HCT116 (cell line): ENCODE measurements around the gene TRIM72. TPM values are rescaled to one million over a fixed set of nuclear protein-coding genes. Genes with fewer than 3 reads are reported as not detected.

Source experiments
- ATAC-seq: fragments of 200-7000 bp; cut with Tn5 transposase; 2 replicates; pipeline ENCODE4 v1.9.1; 2020; ENCODE audit warnings: mild to moderate bottlenecking, moderate library complexity
- BruUV-seq: library from RNA; stranded (reverse); fragments of 400-500 nt; replicated peaks from 2 replicates; lab custom pipeline; 2021; lab: Mats Ljungman, UMichigan
- CTCF ChIA-PET: fragments of 300-600 bp; sonication (Branson Sonifier 250); formaldehyde crosslinking; loops from one replicate; lab custom pipeline; 2021; ENCODE audit warnings: antibody characterized with exemption; lab: Charles Lee
- POLR2A ChIA-PET: fragments of 300-600, 350-600 bp; sonication (Branson Sonifier 250); formaldehyde crosslinking; loops from one replicate; lab custom pipeline; 2021; ENCODE audit warnings: antibody characterized with exemption; lab: Charles Lee
- RAD21 ChIA-PET, 2 experiments: fragments of 300-600 bp; sonication (Branson Sonifier 250); formaldehyde crosslinking; loops; one replicate each; lab custom pipeline; 2023; ENCODE audit warnings: low total read pairs in 2 of 2; ENCODE audit not compliant: uncharacterized antibody in 2 of 2, unreplicated experiment in 2 of 2, low non-redundant PET in 1 of 2; lab: Charles Lee
- DNase-seq: peaks from one replicate; pipeline ENCODE4 v3.0.0-alpha.2; 2010; ENCODE audit warnings: low read depth, low spot score
- H2AFZ ChIP-seq: fragments of 200-600 bp; shearing (Covaris generic), sonication (generic); 2 replicates; pipeline ENCODE4 v1.6.1; 2017; ENCODE audit warnings: low read depth, mixed run types, mixed read lengths, antibody characterized with exemption, low read length; ENCODE audit not compliant: poor library complexity, severe bottlenecking
- H3K27ac ChIP-seq: 2 replicates; pipeline ENCODE4 v1.5.1; 2012; ENCODE audit warnings: low read depth, low read length
- H3K27me3 ChIP-seq: fragments of 200-600 bp; sonication (generic); 2 replicates; pipeline ENCODE4 v1.6.1; 2016; ENCODE audit warnings: mixed run types, low read length, mixed read lengths; ENCODE audit not compliant: insufficient read depth
- H3K36me3 ChIP-seq, 2 experiments: fragments of 200-500 bp in 1 of 2; fragments of 200-600 bp in 1 of 2; sonication (Bioruptor generic) in 1 of 2; sonication (generic) in 1 of 2; 2 replicates each; pipeline versions ENCODE4 v1.5.1 to v1.6.1; 2014 to 2016; ENCODE audit warnings: low read length in 2 of 2, inconsistent platforms in 1 of 2, mixed read lengths in 1 of 2, mixed run types in 1 of 2; ENCODE audit not compliant: insufficient read depth in 2 of 2, control insufficient read depth in 1 of 2
- H3K4me1 ChIP-seq, 2 experiments: fragments of 200-600 bp in 1 of 2; sonication (generic) in 1 of 2; 2 replicates each; pipeline versions ENCODE4 v1.5.1 to v1.6.1; 2012 to 2017; ENCODE audit warnings: low read length in 2 of 2, inconsistent platforms in 1 of 2, mild to moderate bottlenecking in 1 of 2, mixed read lengths in 1 of 2, mixed run types in 1 of 2, moderate library complexity in 1 of 2; ENCODE audit not compliant: insufficient read depth in 2 of 2, control insufficient read depth in 1 of 2
- H3K4me2 ChIP-seq: fragments of 200-600 bp; sonication (generic); 2 replicates; pipeline ENCODE4 v1.6.1; 2017; ENCODE audit warnings: mixed run types, low read length, mixed read lengths
- H3K4me3 ChIP-seq, 2 experiments: fragments of 200-600 bp in 1 of 2; sonication (generic) in 1 of 2; replicated peaks in 1 of 2; 2 replicates each; pipeline ENCODE4 v1.5.1; 2011 to 2016; ENCODE audit warnings: low read length in 2 of 2, control low read depth in 1 of 2, low read depth in 1 of 2, mild to moderate bottlenecking in 1 of 2, mixed read lengths in 1 of 2, mixed run types in 1 of 2
- H3K79me2 ChIP-seq: fragments of 200-600 bp; sonication (generic); 2 replicates; pipeline ENCODE4 v1.6.1; 2017; ENCODE audit warnings: mild to moderate bottlenecking, mixed run types, low read length, moderate library complexity, mixed read lengths; ENCODE audit not compliant: insufficient read depth
- H3K9ac ChIP-seq: fragments of 200-600 bp; sonication (generic); 2 replicates; pipeline ENCODE4 v1.6.1; 2016; ENCODE audit warnings: low read length, mixed read lengths
- H3K9me2 ChIP-seq: fragments of 200-600 bp; sonication (generic), shearing (Covaris generic); 2 replicates; pipeline ENCODE4 v1.6.1; 2017; ENCODE audit warnings: mixed run types, mild to moderate bottlenecking, moderate library complexity; ENCODE audit not compliant: insufficient read depth
- H3K9me3 ChIP-seq, 2 experiments: fragments of 200-500 bp in 1 of 2; fragments of 200-600 bp in 1 of 2; sonication (Bioruptor generic) in 1 of 2; sonication (generic) in 1 of 2; 2 replicates each; pipeline ENCODE4 v1.6.1; 2014 to 2017; ENCODE audit warnings: low read length in 2 of 2, mixed read lengths in 2 of 2, inconsistent platforms in 1 of 2, low read depth in 1 of 2, mild to moderate bottlenecking in 1 of 2, mixed run types in 1 of 2, moderate library complexity in 1 of 2; ENCODE audit not compliant: control insufficient read depth in 1 of 2, insufficient read depth in 1 of 2
- H4K20me1 ChIP-seq: fragments of 200-600 bp; sonication (generic), shearing (Covaris generic); 2 replicates; pipeline ENCODE4 v1.6.1; 2017; ENCODE audit warnings: mixed run types, mild to moderate bottlenecking, moderate library complexity; ENCODE audit not compliant: insufficient read depth
- CEBPB ChIP-seq: IDR thresholded peaks from 2 replicates; pipeline ENCODE4 v1.6.1; 2012; ENCODE audit warnings: low read depth
- EGR1 ChIP-seq: IDR thresholded peaks from 2 replicates; pipeline ENCODE4 v1.6.1; 2012; ENCODE audit warnings: low read depth
- ELF1 ChIP-seq: IDR thresholded peaks from 2 replicates; pipeline ENCODE4 v1.6.1; 2012; ENCODE audit warnings: low read depth, borderline replicate concordance
- EZH2 ChIP-seq: fragments of 200-600 bp; sonication (generic); IDR thresholded peaks from 2 replicates; pipeline ENCODE4 v1.6.1; 2017; ENCODE audit warnings: antibody characterized with exemption, mixed run types
- JUND ChIP-seq: IDR thresholded peaks from 2 replicates; pipeline ENCODE4 v1.6.1; 2012
- MAX ChIP-seq: IDR thresholded peaks from 2 replicates; pipeline ENCODE4 v1.6.1; 2012
- POLR2AphosphoS5 ChIP-seq: IDR thresholded peaks from 2 replicates; pipeline ENCODE4 v1.6.1; 2011; ENCODE audit warnings: mild to moderate bottlenecking, low read depth, low read length, moderate library complexity
- RAD21 ChIP-seq: IDR thresholded peaks from 2 replicates; pipeline ENCODE4 v1.6.1; 2012; ENCODE audit warnings: low read depth, mild to moderate bottlenecking
- SIN3A ChIP-seq: IDR thresholded peaks from 2 replicates; pipeline ENCODE4 v1.6.1; 2012; ENCODE audit warnings: low read depth
- SRF ChIP-seq: IDR thresholded peaks from 2 replicates; pipeline ENCODE4 v1.6.1; 2012; ENCODE audit warnings: low read depth
- TCF7L2 ChIP-seq: IDR thresholded peaks from 2 replicates; pipeline ENCODE4 v1.7.0; 2011; ENCODE audit warnings: borderline replicate concordance, inconsistent platforms; ENCODE audit not compliant: insufficient read depth, insufficient read length; ENCODE audit errors: extremely low read depth
- YY1 ChIP-seq: IDR thresholded peaks from 2 replicates; pipeline ENCODE4 v1.6.1; 2011; ENCODE audit warnings: low read length, low read depth, moderate library complexity, mild to moderate bottlenecking; ENCODE audit not compliant: insufficient replicate concordance; ENCODE audit errors: extremely low read depth
- intact Hi-C: fragments of 100-400 bp; cut with micrococcal nuclease; formaldehyde crosslinking; loops from 2 replicates; pipeline ENCODE4 v1.10.0; 2022
- total RNA-seq: library from RNA; stranded (reverse); gene quantifications from one replicate; pipeline ENCODE4 v1.2.1, GENCODE V29; 2021; ENCODE audit not compliant: unreplicated experiment
- TF ChIP-seq, protein P1 (sequence below): IDR thresholded peaks from 2 replicates; pipeline ENCODE4 v1.6.1; 2012
- TF ChIP-seq, protein P2 (sequence below), 3 experiments: fragments of 200-600 bp in 1 of 3; sonication (generic) in 1 of 3; IDR thresholded peaks in 2 of 3; conservative IDR thresholded peaks in 1 of 3; 2 replicates each; pipeline ENCODE4 v1.5.1; 2012 to 2017; ENCODE audit warnings: low read depth in 2 of 3, low read length in 2 of 3, antibody characterized with exemption in 1 of 3, borderline replicate concordance in 1 of 3, control low read depth in 1 of 3, mild to moderate bottlenecking in 1 of 3, mixed read lengths in 1 of 3, mixed run types in 1 of 3, moderate library complexity in 1 of 3; ENCODE audit not compliant: insufficient read depth in 1 of 3
- TF ChIP-seq, protein P3 (sequence below): IDR thresholded peaks from 2 replicates; pipeline ENCODE4 v1.6.1; 2012; ENCODE audit warnings: low read depth
- TF ChIP-seq, protein P4 (sequence below): IDR thresholded peaks from 2 replicates; pipeline ENCODE4 v1.6.1; 2011; ENCODE audit warnings: mild to moderate bottlenecking, low read length, moderate library complexity; ENCODE audit not compliant: insufficient replicate concordance; ENCODE audit errors: extremely low read depth

Gene TRIM72
- total RNA-seq, 1 experiment from 2014 or later, result 43.8 TPM

DNA sequence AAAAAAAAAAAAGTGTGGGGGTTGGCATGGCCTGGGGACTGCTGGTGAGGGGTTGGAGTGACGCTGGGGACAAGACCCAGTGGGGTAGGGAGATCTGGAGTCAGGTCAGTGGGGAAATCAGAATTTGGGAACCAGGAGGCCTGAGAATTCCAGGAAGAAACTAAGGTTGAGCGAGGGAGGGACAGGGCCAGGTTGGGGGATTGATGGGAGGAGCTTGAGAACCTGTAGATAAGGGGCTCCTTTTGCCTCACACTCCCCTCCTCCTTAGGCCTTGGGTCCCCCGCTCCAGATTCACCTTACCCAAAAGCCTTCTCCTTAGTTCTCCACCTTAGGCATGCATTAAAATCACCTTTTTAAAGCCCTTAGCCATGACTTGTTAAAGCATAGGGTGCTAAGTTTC is 11.3 kb downstream of the TRIM72 start (continued):
- TF ChIP-seq, protein P1, sequence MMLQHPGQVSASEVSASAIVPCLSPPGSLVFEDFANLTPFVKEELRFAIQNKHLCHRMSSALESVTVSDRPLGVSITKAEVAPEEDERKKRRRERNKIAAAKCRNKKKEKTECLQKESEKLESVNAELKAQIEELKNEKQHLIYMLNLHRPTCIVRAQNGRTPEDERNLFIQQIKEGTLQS, result no peak
- TF ChIP-seq EGR1 (no peak), ELF1 (no peak), RAD21 (no peak), SRF (no peak), JUND (no peak)
- TF ChIP-seq, protein P2, sequence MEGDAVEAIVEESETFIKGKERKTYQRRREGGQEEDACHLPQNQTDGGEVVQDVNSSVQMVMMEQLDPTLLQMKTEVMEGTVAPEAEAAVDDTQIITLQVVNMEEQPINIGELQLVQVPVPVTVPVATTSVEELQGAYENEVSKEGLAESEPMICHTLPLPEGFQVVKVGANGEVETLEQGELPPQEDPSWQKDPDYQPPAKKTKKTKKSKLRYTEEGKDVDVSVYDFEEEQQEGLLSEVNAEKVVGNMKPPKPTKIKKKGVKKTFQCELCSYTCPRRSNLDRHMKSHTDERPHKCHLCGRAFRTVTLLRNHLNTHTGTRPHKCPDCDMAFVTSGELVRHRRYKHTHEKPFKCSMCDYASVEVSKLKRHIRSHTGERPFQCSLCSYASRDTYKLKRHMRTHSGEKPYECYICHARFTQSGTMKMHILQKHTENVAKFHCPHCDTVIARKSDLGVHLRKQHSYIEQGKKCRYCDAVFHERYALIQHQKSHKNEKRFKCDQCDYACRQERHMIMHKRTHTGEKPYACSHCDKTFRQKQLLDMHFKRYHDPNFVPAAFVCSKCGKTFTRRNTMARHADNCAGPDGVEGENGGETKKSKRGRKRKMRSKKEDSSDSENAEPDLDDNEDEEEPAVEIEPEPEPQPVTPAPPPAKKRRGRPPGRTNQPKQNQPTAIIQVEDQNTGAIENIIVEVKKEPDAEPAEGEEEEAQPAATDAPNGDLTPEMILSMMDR (IDR thresholded peaks at IDR 0.05 in 2 of 3, conservative IDR thresholded peaks at IDR 0.05 in 1 of 3; ENCODE audit: borderline replicate concordance in 1 of 3, insufficient read depth in 1 of 3, low read depth in 2 of 3, low read length in 2 of 3), result no peak
- TF ChIP-seq, all 23 proteins: peak for 0

DNA sequence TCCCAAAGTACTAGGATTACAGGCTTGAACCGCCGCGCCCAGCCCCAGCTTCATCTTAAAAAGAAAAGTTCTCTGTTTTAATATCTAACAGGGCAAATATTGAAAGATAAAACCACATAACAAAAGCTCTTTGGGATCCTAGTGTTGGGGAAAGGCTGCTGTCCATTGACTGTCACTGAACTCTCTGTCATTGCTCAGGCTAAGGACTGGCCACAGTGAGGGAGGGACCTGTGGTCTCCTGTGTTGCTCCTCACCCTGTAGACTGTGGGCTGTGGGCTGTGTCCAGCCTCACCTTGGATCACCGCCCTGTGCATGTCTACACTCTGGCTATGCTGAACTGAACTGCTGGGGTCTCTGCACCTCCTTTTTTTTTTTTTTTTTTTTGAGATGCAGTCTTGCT is 14.3 kb downstream of the TRIM72 start:
- no peak overlapping the region for H3K9ac ChIP-seq
- H3K79me2 ChIP-seq, result no peaks in the 10 kb centered on the region
- ATAC-seq (no peak), DNase-seq (no peak)
- no peak overlapping the region for H3K4me2 ChIP-seq
- ChIA-PET CTCF (no interaction called here), POLR2A (interaction anchor here (0.7 to 1.0 kb wide), 2 partner anchors 15 to 104 kb away, joined by 3 to 4 read pairs; partner anchors contain the start of gene TRIM72), RAD21 (no interaction called here)
- H3K36me3 ChIP-seq, result no peaks in the 10 kb centered on the region
- no peaks in the 10 kb centered on the region for H3K27me3 ChIP-seq
- H3K4me1 ChIP-seq, result no peaks in the 10 kb centered on the region
- no TSS peak for BruUV-seq
- TF ChIP-seq, protein P3, sequence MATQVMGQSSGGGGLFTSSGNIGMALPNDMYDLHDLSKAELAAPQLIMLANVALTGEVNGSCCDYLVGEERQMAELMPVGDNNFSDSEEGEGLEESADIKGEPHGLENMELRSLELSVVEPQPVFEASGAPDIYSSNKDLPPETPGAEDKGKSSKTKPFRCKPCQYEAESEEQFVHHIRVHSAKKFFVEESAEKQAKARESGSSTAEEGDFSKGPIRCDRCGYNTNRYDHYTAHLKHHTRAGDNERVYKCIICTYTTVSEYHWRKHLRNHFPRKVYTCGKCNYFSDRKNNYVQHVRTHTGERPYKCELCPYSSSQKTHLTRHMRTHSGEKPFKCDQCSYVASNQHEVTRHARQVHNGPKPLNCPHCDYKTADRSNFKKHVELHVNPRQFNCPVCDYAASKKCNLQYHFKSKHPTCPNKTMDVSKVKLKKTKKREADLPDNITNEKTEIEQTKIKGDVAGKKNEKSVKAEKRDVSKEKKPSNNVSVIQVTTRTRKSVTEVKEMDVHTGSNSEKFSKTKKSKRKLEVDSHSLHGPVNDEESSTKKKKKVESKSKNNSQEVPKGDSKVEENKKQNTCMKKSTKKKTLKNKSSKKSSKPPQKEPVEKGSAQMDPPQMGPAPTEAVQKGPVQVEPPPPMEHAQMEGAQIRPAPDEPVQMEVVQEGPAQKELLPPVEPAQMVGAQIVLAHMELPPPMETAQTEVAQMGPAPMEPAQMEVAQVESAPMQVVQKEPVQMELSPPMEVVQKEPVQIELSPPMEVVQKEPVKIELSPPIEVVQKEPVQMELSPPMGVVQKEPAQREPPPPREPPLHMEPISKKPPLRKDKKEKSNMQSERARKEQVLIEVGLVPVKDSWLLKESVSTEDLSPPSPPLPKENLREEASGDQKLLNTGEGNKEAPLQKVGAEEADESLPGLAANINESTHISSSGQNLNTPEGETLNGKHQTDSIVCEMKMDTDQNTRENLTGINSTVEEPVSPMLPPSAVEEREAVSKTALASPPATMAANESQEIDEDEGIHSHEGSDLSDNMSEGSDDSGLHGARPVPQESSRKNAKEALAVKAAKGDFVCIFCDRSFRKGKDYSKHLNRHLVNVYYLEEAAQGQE, result no peak
- TF ChIP-seq EGR1 (no peak), CEBPB (no peak), POLR2AphosphoS5 (no peak), MAX (no peak), SIN3A (no peak), YY1 (no peak), SRF (no peak), EZH2 (no peak), TCF7L2 (no peak), RAD21 (no peak)
- TF ChIP-seq, protein P4, sequence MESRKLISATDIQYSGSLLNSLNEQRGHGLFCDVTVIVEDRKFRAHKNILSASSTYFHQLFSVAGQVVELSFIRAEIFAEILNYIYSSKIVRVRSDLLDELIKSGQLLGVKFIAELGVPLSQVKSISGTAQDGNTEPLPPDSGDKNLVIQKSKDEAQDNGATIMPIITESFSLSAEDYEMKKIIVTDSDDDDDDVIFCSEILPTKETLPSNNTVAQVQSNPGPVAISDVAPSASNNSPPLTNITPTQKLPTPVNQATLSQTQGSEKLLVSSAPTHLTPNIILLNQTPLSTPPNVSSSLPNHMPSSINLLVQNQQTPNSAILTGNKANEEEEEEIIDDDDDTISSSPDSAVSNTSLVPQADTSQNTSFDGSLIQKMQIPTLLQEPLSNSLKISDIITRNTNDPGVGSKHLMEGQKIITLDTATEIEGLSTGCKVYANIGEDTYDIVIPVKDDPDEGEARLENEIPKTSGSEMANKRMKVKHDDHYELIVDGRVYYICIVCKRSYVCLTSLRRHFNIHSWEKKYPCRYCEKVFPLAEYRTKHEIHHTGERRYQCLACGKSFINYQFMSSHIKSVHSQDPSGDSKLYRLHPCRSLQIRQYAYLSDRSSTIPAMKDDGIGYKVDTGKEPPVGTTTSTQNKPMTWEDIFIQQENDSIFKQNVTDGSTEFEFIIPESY, result no peak
- no peak overlapping the region for H3K27ac ChIP-seq
- no peak overlapping the region for H3K4me3 ChIP-seq
- H3K9me2 ChIP-seq, result no peaks in the 10 kb centered on the region
- intact Hi-C loops, result no loop called here
- H2AFZ ChIP-seq, result no peak overlapping the region
- H3K9me3 ChIP-seq, result no peaks in the 10 kb centered on the region
- H4K20me1 ChIP-seq, result no peaks in the 10 kb centered on the region
